Measurements from ENCODE around the gene SHANK2. TPM values are rescaled to one million over a fixed set of nuclear protein-coding genes. Genes with fewer than 3 reads are reported as not detected.

SHANK2 gene
- total RNA-seq, 1 experiment from 2014 or later = 0.86 TPM

- ChIA-PET CTCF (interaction anchor here (0.6 kb wide), 1 partner anchor 91 kb away, joined by 3 read pairs; no protein-coding TSS in a partner anchor), POLR2A (no interaction called here)
- Mint-ChIP-seq H3K4me3 (ENCODE audit: unreplicated experiment) (no peak overlapping the region), H3K27me3 (ENCODE audit: insufficient read depth, unreplicated experiment) (no peaks in the 10 kb centered on the region), H3K36me3 (ENCODE audit: insufficient read depth, unreplicated experiment) (no peaks in the 10 kb centered on the region), H3K9me3 (ENCODE audit: unreplicated experiment) (no peaks in the 10 kb centered on the region), H3K4me1 (ENCODE audit: insufficient read depth, unreplicated experiment) (no peaks in the 10 kb centered on the region), H3K27ac (ENCODE audit: low read depth, unreplicated experiment) (no peak overlapping the region)
- intact Hi-C loops (cut with micrococcal nuclease) = no loop called here
- no peak for TF ChIP-seq CTCF (IDR thresholded peaks at IDR 0.05; ENCODE audit: unreplicated experiment)
- no peak for DNase-seq (ENCODE audit: unreplicated experiment)
- BruUV-seq (replicated peaks) = no TSS peak
Observed at GRCh38 chr11:71281204-71281603, 28.8 kb upstream of the SHANK2 start.

GRCh38 chr11:71279916-71280645 lies 27.7 kb upstream of the SHANK2 start:
- no peaks in the 10 kb centered on the region for H3K4me1 Mint-ChIP-seq (ENCODE audit: insufficient read depth, unreplicated experiment)
- no peaks in the 10 kb centered on the region for H3K36me3 Mint-ChIP-seq (ENCODE audit: insufficient read depth, unreplicated experiment)
- BruUV-seq (replicated peaks) = no TSS peak
- H3K27me3 Mint-ChIP-seq (ENCODE audit: insufficient read depth, unreplicated experiment) = no peaks in the 10 kb centered on the region
- intact Hi-C loops (cut with micrococcal nuclease) = no loop called here
- ChIA-PET POLR2A (no interaction called here), CTCF (no interaction called here)
- no peak for TF ChIP-seq CTCF (IDR thresholded peaks at IDR 0.05; ENCODE audit: unreplicated experiment)
- H3K9me3 Mint-ChIP-seq (ENCODE audit: unreplicated experiment) = no peaks in the 10 kb centered on the region
- H3K27ac Mint-ChIP-seq (ENCODE audit: low read depth, unreplicated experiment) = peak overlapping the region; percentile 71
- DNase-seq (ENCODE audit: unreplicated experiment) = no peak
- H3K4me3 Mint-ChIP-seq (ENCODE audit: unreplicated experiment) = no peak overlapping the region

- POLR2A ChIA-PET = no interaction called here
Observed at GRCh38 chr11:71272161-71272560, 19.8 kb upstream of the SHANK2 start.

More at GRCh38 chr11:71272161-71272560, 19.8 kb upstream of the SHANK2 start:
- DNase-seq (ENCODE audit: unreplicated experiment) = no peak
- H3K4me1 Mint-ChIP-seq (ENCODE audit: insufficient read depth, unreplicated experiment) = peaks cover 8% of the 10 kb centered on the region
- H3K9me3 Mint-ChIP-seq (ENCODE audit: unreplicated experiment) = peaks cover 15% of the 10 kb centered on the region
- CTCF ChIA-PET = no interaction called here
- intact Hi-C loops (cut with micrococcal nuclease) = no loop called here
- TF ChIP-seq CTCF (IDR thresholded peaks at IDR 0.05; ENCODE audit: unreplicated experiment) = no peak
- no peak overlapping the region for H3K27ac Mint-ChIP-seq (ENCODE audit: low read depth, unreplicated experiment)
- H3K36me3 Mint-ChIP-seq (ENCODE audit: insufficient read depth, unreplicated experiment) = no peaks in the 10 kb centered on the region
- no peaks in the 10 kb centered on the region for H3K27me3 Mint-ChIP-seq (ENCODE audit: insufficient read depth, unreplicated experiment)
- BruUV-seq (replicated peaks) = no TSS peak
- no peak overlapping the region for H3K4me3 Mint-ChIP-seq (ENCODE audit: unreplicated experiment)
